ENCODE measurements around the gene KIF9. TPM values are rescaled to one million over a fixed set of nuclear protein-coding genes. Genes with fewer than 3 reads are reported as not detected.
A peak's percentile ranks its signal among the peaks of the same experiment; 100 is the strongest.

The KIF9 gene
- total RNA-seq, 1 donor from 2014 or later: 6.9 TPM

GRCh38 chr3:47283591-47284364, 1.2 kb upstream of the KIF9 start:
- H3K27me3 ChIP-seq: no peaks in the 10 kb centered on the region
- H3K4me3 ChIP-seq: peak overlapping the region; percentile 81
- no peaks in the 10 kb centered on the region for H3K9me3 ChIP-seq
- no peak for ATAC-seq
- peaks cover 23% of the 10 kb centered on the region for H3K4me1 ChIP-seq
- intact Hi-C loops (cut with DNase I): no loop called here
- peaks cover 15% of the 10 kb centered on the region for H3K36me3 ChIP-seq
- H3K27ac ChIP-seq: peak overlapping the region; percentile 96
- TF ChIP-seq, protein P1, sequence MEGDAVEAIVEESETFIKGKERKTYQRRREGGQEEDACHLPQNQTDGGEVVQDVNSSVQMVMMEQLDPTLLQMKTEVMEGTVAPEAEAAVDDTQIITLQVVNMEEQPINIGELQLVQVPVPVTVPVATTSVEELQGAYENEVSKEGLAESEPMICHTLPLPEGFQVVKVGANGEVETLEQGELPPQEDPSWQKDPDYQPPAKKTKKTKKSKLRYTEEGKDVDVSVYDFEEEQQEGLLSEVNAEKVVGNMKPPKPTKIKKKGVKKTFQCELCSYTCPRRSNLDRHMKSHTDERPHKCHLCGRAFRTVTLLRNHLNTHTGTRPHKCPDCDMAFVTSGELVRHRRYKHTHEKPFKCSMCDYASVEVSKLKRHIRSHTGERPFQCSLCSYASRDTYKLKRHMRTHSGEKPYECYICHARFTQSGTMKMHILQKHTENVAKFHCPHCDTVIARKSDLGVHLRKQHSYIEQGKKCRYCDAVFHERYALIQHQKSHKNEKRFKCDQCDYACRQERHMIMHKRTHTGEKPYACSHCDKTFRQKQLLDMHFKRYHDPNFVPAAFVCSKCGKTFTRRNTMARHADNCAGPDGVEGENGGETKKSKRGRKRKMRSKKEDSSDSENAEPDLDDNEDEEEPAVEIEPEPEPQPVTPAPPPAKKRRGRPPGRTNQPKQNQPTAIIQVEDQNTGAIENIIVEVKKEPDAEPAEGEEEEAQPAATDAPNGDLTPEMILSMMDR (IDR thresholded peaks at IDR 0.05): no peak
- DNase-seq: no peak

GRCh38 chr3:47283193-47283537, 566 bp upstream of the KIF9 start:
- Histone ChIP-seq H3K4me3 (peak overlapping the region; percentile 81), H3K36me3 (peaks cover 9% of the 10 kb centered on the region), H3K27ac (peak overlapping the region; percentile 96), H3K9me3 (no peaks in the 10 kb centered on the region), H3K4me1 (peaks cover 23% of the 10 kb centered on the region), H3K27me3 (no peaks in the 10 kb centered on the region)
- DNase-seq (no peak), ATAC-seq (no peak)
- TF ChIP-seq, protein P1 (IDR thresholded peaks at IDR 0.05): no peak
- intact Hi-C loops (cut with DNase I): no loop called here

- TF ChIP-seq, protein P1 (IDR thresholded peaks at IDR 0.05): no peak
- Histone ChIP-seq H3K4me1 (peaks cover 20% of the 10 kb centered on the region), H3K9me3 (no peaks in the 10 kb centered on the region), H3K27ac (no peak overlapping the region), H3K36me3 (no peaks in the 10 kb centered on the region), H3K27me3 (no peaks in the 10 kb centered on the region), H3K4me3 (no peak overlapping the region)
- intact Hi-C loops (cut with DNase I): no loop called here
- DNase-seq (no peak), ATAC-seq (no peak)
Observed at GRCh38 chr3:47280519-47280918, 2.1 kb downstream of the KIF9 start.

DNA sequence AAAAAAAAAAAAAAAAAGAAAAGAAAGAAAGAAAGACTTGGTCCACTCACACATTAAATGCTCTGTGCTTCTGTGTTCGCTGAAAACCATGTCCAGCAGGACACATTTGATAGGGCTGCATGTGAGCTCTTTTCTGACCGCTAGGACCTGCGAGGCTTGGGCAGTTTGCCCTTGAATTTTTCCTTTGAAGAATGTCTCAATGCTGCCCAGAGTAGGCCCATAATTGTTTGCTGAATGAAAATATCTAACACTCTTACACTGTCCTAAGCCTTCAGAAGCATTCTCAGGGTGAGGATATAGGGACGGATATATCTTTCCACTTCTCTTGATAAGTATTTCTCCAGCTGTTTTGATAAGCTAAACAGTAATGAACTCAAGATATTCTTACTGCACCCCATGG, 6.0 kb downstream of the KIF9 start:
- no peaks in the 10 kb centered on the region for H3K4me1 ChIP-seq
- H3K9me3 ChIP-seq: no peaks in the 10 kb centered on the region
- intact Hi-C loops (cut with DNase I): no loop called here
- TF ChIP-seq, protein P1 (IDR thresholded peaks at IDR 0.05): no peak
- no peak overlapping the region for H3K4me3 ChIP-seq
- DNase-seq (no peak), ATAC-seq (peak; percentile 70)
- H3K27ac ChIP-seq: no peak overlapping the region
- H3K36me3 ChIP-seq: peaks cover 6% of the 10 kb centered on the region
- H3K27me3 ChIP-seq: no peaks in the 10 kb centered on the region

DNA sequence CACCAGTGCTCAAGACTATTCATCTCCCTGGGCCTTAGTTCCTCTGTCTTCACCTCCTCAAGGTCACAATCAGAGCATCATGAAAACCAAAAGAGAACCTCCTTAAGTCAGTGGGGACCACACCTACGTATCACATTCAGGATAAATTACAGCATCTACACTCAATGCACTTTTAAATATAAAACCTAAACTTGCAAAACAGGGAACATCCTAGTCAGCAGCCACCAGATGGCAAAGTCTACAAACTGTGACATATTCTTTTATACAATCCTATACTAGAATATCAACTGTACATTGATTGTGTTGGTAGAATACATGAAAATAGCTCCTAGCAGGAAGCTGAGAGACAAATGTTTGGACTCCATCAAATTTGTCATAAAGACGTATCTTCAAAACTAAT, 7.9 kb downstream of the KIF9 start:
- TF ChIP-seq, protein P1 (IDR thresholded peaks at IDR 0.05): no peak
- Histone ChIP-seq H3K4me3 (no peak overlapping the region), H3K9me3 (no peaks in the 10 kb centered on the region), H3K27me3 (no peaks in the 10 kb centered on the region), H3K4me1 (no peaks in the 10 kb centered on the region), H3K27ac (no peak overlapping the region), H3K36me3 (peaks cover 6% of the 10 kb centered on the region)
- intact Hi-C loops (cut with DNase I): no loop called here
- ATAC-seq: no peak
- DNase-seq: no peak

Data from upper lobe of right lung (tissue), 1 donor.